Measurements from ENCODE around the gene CD274. TPM values are rescaled to one million over a fixed set of nuclear protein-coding genes. Genes with fewer than 3 reads are reported as not detected.
A peak's percentile ranks its signal among the peaks of the same experiment; 100 is the strongest.
"Not testable (repeated sequence)": the region's sequence is repeated elsewhere in the genome, so short reads cannot be mapped to it uniquely, and the experiment has no call there.

Gene CD274
- total RNA-seq, 4 donors from 2014 or later = 0.90 to 10.2 (median 5.7) TPM

GRCh38 chr9:5493679-5494511 lies 43.6 kb downstream of the CD274 start:
- Histone ChIP-seq H3K27me3 (no peaks in the 10 kb centered on the region), H3K27ac (no peak overlapping the region), H3K4me3 (no peak overlapping the region), H3K9me3 (no peaks in the 10 kb centered on the region), H3K4me1 (no peaks in the 10 kb centered on the region), H3K36me3 (no peaks in the 10 kb centered on the region)
- DNase-seq = no peak
- TF ChIP-seq POLR2A (IDR thresholded peaks at IDR 0.05) (no peak), CTCF (IDR thresholded peaks at IDR 0.05) (no peak)
- intact Hi-C loops (cut with DNase I; ENCODE audit: low total_unique reads) = no loop called here

- intact Hi-C loops (cut with DNase I; ENCODE audit: low total_unique reads); H3K27ac ChIP-seq; DNase-seq; H3K9me3 ChIP-seq; H3K4me3 ChIP-seq; H3K4me1 ChIP-seq; H3K27me3 ChIP-seq; H3K36me3 ChIP-seq: not testable (repeated sequence)
These were observed 44.4 kb downstream of the CD274 start for GRCh38 chr9:5494765-5495164.

GRCh38 chr9:5499157-5499556 lies 48.8 kb downstream of the CD274 start:
- Histone ChIP-seq H3K36me3 (no peaks in the 10 kb centered on the region), H3K27ac (peak overlapping the region in 1 of 2 donors; percentile 41), H3K27me3 (no peaks in the 10 kb centered on the region), H3K4me1 (no peaks in the 10 kb centered on the region), H3K4me3 (no peak overlapping the region), H3K9me3 (no peaks in the 10 kb centered on the region)
- TF ChIP-seq CTCF (IDR thresholded peaks at IDR 0.05) (no peak), POLR2A (IDR thresholded peaks at IDR 0.05) (no peak)
- intact Hi-C loops (cut with DNase I; ENCODE audit: low total_unique reads) = no loop called here
- no peak for DNase-seq

GRCh38 chr9:5499889-5500398 lies 49.6 kb downstream of the CD274 start:
- H3K4me3 ChIP-seq = no peak overlapping the region
- no peaks in the 10 kb centered on the region for H3K9me3 ChIP-seq
- intact Hi-C loops (cut with DNase I; ENCODE audit: low total_unique reads) = no loop called here
- no peaks in the 10 kb centered on the region for H3K4me1 ChIP-seq
- peak in 1 of 2 donors; percentile 45 for DNase-seq
- TF ChIP-seq CTCF (IDR thresholded peaks at IDR 0.05) = no peak
- no peak for TF ChIP-seq POLR2A (IDR thresholded peaks at IDR 0.05)
- peak overlapping the region; percentile 20 to 59 for H3K27ac ChIP-seq
- no peaks in the 10 kb centered on the region for H3K27me3 ChIP-seq
- no peaks in the 10 kb centered on the region for H3K36me3 ChIP-seq

- TF ChIP-seq POLR2A (IDR thresholded peaks at IDR 0.05) = no peak
- TF ChIP-seq CTCF (IDR thresholded peaks at IDR 0.05) = no peak
- Histone ChIP-seq H3K4me1 (no peaks in the 10 kb centered on the region), H3K27ac (peak overlapping the region; percentile 20 to 59), H3K36me3 (no peaks in the 10 kb centered on the region), H3K27me3 (no peaks in the 10 kb centered on the region), H3K4me3 (no peak overlapping the region), H3K9me3 (no peaks in the 10 kb centered on the region)
- intact Hi-C loops (cut with DNase I; ENCODE audit: low total_unique reads) = no loop called here
- DNase-seq = peak in 1 of 2 donors; percentile 37
These were observed 50.3 kb downstream of the CD274 start for GRCh38 chr9:5500441-5501235.
